Activated T-cell treated with anti-CD3 and anti-CD28 coated beads, Interleukin-2, amount 50 U/mL, for 1 hour (primary cell): ENCODE data around the gene XYLT2.
"Not testable (repeated sequence)": the region's sequence is repeated elsewhere in the genome, so short reads cannot be mapped to it uniquely, and the experiment has no call there.

Experiments used
- DNase-seq: peaks from one replicate; pipeline ENCODE4 v3.0.0-alpha.2; 2020

Gene XYLT2

DNA sequence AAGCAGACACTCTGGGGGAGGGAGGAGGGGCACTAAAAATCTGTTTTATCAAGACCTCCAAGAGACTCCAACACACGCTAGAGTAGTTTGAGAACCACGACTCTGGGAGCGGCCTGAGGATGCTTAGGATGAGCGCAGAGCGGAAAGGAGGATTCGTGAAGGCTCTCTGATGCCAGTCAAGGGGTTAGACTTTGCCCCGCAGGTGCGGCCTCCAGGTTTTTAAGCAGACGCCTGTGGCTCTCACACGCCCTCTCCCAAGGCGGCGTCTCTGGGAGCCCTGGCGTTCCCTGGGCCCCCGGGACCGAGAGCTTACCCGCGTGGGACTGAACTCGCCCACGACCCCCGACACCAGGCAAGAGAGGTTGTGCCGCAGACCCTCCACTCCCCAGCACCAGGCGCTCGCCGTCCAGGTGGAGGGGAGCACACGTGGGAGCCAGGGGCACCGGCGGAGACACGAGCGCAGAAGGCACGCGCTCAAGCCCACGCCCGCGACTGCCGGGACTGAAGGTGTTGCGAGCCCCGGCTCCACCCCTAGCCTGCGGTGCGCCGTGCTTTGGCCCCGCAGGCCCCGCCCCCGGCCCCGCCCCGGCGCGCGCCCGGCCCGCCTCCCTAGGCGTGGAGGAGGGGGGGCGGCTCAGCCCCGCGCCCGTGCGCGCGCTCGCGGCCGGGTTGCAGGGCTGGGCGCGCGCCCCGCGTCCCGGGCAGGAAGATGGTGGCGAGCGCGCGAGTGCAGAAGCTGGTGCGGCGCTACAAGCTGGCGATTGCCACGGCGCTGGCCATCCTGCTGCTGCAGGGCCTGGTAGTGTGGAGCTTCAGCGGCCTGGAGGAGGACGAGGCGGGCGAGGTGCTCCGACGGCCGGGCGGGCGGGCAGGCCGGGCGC, at the start of gene XYLT2:
XYLT2 (plus strand) TSS at position 695 of the 881 bp plus-strand sequence; CDS start at position 710, 15 bp downstream.
- peak; percentile 94 for DNase-seq

DNA sequence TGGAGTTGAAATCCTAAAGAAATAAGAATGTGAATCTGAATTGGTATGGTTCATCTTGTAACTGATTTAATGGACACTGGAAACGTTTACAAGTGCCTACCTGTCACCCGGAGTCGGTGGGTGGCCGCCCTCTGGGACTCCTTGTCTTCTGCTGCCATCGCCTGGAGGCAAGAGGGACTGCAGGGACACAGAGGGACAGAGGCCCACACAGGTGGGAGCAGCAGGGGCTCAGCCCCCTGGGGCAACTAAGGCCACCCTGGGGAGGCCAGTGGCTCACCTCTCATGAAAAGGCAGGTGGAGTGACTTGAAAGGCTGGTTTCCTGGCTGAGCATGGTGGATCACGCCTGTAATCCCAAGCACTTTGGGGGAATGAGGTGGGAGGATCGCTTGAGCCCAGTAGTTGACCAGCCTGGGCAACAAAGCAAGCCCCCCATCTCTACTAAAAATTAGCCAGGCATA, 48.5 kb upstream of the XYLT2 start:
- peak; percentile 81 for DNase-seq

DNA sequence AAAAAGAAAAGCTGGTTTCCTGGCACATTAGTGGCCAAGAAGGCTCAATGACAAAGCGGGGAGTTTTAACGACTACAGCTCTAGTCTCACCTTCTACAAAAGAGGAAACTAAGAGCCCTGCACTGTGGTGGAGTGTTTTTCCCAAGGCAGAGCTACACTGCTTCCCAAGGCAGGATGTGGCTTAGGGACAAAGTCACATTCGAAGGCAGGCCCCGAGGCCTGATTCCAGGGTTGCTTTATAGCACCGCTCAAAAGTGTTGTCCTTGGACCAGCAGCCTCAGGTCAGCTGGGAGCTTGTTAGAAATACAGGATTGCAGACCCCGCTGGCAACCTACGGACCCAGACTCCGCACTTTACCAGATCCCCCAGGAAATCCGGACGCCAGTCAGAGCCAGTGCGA, 47.9 kb upstream of the XYLT2 start:
- no peak for DNase-seq

DNA sequence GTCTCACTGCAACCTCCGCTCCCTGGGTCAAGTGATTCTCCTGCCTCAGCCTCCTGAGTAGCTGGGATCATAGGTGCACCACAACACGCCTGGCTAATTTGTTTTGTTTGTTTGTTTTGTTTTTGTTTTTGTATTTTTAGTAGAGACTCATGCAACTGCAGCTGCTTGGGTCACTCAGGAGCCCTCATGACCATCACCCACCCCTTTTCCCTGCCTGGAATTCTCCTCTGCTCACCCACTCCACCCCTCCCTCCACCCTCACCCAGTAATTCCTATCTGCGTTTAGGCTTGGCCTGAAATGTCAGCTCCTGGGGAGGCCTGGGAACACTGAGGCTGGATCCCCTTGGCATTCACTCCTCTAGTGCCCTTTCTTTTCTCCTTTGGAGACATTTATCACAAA, 46.1 kb upstream of the XYLT2 start:
- no peak for DNase-seq

DNA sequence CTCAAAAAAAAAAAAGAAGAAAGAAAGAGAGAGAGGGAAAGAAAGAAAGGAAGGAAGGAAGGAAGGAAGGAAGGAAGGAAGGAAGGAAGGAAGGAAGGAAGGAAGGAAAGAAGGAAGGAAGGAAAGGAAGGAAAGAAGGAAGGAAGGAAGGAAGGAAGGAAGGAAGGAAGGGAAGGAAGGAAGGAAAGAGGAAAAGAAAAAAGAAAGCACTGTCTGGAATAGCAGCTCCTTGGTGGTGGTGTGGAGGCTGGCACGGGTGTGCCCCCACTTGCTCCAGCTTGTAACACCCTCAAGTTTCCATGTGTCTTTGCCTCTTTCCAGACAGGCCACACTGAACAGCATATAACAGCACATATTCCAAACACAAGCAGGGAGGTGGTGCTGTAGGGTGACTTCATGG, 45.1 kb upstream of the XYLT2 start:
- DNase-seq = not testable (repeated sequence)

DNA sequence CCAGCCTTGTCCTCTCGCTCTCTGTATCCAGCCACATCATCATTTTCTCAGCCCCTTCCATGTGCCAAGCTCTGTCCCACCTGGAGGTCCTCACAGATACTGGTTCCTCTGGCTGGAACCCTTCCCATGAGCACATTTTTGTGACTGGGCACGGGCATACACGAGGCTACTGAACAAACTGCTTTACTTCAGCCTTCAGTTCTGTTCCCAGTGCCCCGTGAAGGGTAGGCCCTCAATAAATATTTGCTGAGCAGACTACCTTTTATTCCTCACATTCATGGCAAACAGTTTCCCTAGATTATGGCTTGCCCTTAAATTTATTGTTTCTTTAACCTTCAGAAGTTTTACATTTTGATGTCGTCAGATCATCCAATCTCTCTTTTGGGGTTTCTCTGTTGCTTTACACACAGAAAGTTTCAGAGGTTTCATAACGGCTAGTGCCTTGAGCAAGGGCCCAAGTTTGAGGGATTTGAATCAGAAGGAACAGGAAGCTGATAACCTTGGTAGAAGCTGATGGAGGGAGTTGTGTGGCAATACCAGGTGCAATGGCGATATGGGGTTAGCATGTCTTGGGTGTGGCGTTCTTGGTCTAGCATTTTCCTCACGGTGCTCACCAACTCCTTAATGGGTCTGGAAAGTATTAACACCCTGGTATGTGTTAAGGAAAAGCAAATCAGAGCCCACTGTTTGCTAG, 43.9 kb upstream of the XYLT2 start:
- no peak for DNase-seq

DNA sequence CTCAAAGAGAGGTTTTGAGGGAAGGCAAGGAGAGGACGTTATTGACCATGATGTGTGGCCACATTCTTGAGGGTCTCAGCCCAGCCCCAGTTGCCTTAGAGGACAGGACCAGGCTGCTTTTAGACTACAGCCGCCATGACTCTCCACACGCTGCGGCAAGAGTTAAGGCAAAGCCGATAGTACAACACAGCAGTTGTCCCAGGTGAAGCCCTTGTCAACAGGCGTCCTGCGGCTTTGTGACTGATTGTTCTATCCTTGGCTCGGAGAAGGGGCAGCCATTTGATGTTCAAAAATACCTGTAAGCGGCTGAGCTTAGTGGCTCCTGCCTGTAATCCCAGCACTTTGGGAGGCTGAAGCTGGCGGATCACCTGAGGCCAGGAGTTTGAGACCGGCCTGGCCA, 42.9 kb upstream of the XYLT2 start:
- no peak for DNase-seq

DNA sequence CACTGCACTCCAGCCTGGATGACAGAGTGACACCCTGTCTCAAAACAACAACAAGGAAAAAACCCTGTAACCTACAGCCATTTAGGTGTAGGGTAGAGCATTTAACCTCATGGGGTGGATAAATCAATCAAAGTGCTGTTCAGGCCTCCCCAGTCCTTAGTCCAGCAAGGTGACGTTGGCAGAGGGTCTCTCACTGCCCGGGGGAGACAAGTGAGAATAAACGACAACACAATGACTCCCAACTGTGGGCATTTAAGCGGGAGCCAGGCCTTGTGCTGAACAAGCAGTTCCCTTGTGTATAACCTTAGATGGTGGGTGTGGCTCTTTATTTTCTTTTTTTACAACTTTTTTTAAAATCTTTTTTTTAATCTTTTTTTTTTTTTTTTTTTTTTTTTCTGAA, 42.3 kb upstream of the XYLT2 start:
- DNase-seq = no peak

DNA sequence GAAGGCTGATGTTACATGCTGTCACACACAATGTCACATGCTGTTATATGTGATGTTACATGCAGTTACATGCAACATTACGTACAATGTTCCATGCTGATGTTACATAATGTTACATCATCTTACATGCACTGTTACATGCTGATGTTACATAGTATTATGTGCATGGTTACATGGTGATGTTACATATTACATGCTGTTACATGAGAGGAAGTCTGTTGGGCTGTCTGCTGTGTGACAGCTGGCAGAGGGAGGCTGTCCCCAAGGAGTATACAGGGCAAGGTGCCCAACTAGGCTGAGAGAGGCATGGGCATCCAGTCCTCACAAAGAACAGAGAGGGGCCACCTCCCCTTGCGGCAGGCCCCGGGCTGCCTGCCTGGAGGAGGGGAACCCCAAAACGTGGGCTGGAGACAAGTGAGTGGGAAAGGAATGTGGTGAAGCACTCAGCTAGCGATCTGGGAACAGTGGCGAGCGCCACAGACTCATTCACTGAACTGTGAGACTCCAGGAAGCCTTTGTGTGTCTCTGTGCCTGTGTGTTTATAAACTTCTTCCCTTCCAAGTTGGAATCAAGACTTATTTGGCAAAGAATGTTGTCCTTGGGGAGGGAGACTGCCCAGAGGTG, 41.0 kb upstream of the XYLT2 start:
- no peak for DNase-seq

DNA sequence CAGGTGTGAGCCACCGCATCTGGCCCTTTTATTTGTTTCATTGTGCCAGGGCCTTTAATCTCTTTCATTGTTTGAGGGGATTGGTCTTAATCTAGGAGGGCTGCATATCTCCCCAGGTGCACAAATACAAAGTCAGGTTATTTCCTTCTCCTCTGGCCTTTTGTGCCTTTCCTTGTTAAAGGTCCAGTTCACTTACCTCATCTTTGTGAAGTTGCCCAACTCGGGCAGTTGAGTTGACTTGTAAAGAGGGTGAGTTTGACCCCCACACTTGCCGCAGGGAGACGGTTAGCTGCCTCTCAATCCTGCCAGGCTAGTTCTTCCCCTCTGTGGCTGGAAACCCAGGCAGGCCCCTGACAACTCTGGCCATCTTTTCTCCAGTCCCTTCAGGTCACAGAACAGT, 38.3 kb upstream of the XYLT2 start:
- DNase-seq = no peak

DNA sequence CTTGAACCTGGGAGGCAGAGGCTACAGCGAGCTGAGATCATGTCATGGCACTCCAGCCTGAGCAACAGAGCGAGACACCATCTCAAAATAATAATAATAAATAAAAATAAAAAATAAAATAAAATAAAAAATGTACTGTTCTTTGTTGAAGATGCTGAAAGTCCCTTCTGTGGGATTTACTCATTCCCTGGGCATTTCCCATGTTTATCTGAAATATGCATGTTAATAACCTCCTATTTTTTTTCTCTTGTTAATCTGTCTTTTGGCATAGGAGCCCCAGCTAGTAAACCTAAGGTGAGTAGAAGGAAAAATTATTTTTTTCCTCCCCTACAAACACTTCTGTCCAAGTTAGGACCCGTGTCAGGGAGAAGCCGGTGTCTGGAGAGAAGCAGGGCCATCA, 37.3 kb upstream of the XYLT2 start:
- DNase-seq = no peak

DNA sequence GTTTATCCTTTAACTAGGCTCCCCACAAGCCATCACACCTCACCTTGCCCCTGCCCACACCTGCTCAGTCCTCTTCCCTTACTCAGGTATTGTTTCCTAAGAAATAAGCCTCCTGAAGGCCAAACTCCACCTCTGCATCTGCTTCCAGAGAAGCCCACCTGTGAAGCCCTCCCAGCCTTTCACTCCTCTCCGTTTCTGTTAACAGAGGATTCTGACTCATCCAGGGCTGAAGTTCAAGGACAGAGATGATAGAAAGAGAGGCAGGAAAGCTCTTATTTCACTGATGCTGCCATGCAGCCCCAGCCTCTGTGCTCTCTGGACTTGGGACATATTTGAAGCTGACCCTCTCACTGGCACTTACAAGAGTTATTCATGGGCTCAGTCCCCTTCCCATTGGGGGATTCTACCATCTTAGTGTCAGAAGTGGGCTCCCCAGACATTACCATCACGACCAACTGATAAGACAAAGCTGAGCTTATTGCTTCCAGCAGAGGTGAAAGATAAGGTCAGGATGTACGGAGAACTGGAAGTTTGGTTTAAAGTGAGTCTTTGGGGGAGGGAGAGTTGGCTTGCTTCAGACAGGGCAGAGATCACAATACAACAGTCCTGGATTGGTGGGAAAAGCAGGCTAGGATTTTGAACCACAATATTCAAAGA, 35.3 kb upstream of the XYLT2 start:
- no peak for DNase-seq

DNA sequence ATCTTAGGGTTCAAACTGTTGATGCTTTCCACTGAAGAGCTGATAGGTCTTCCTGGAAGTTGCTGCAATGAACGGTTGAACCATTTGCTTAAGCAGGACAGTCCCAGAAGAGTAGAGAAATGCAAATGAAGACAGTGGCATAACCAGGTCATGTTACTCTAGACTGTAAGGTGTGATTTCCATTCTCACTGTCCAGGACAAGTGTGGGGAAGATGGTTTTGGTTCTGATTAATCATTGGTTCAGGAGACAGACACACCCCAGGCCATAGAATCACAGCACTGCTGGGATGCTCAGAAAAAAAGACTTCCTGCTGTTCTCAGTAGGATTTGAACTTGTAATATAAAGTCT, 34.8 kb upstream of the XYLT2 start:
- DNase-seq = no peak

DNA sequence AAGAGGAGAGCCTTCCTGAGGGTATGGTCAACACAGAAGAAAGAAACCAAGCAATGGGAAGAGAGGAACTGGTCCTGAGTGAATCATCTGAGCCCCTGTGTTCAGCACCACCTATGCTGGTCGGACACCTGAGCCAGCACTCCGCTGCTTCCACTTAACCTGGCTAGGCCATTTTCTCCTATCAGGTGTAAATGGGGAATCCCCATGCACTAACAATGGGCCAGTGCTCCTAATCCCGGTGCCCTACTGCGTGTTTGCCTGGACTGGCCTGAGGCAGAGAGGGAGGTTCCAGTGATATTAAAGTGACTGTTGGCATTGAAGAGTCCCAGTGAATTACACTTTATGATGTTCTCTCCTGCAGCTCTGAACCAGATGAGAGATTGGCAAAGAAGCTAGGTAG, 34.4 kb upstream of the XYLT2 start:
- DNase-seq = no peak

DNA sequence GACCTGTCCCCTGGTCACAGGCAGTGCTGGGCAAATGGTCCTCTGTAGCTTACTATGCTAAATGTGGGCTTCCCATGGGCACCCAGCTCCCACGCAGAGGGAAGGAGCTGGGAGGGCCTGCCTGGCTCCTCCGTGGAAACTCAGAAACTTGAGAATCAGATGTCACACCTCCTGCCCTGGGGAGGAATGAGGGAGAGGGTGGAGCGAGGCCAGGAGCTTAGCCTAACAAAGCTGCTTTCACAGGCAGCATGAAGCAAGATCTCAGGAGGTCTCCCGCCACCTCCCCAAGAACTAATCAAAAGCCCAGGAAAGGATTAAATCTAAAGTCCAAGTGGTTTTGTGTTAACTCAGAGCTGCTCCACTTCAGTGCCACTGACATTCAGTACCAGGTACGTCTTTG, 33.6 kb upstream of the XYLT2 start:
- DNase-seq = no peak

DNA sequence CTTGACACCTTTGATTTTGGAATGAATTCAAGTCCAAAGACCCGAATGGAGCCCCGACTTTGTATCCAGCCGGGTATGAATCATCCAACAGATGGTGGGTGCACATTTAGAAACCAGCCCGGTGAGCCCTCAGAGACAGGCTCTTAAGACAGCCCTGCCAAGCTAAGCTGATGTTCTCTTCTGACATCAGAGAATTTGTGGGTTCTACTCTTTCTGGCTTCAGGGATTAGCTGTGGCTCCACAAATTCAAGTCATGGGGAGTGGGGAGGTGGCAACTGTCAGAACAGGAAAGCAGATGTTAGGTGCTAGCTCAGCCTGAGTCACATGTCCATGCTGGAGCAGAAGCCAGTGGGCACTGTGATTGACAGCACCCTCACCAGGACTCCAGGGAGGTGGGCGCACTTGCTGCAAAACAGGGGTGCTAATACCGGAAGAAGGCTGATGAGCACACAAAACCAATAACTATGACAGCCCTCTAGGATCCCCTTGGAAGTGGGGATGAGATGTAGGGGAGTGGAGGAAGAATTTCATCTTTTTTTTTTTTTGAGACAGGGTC, 31.4 kb upstream of the XYLT2 start:
- DNase-seq = no peak

DNA sequence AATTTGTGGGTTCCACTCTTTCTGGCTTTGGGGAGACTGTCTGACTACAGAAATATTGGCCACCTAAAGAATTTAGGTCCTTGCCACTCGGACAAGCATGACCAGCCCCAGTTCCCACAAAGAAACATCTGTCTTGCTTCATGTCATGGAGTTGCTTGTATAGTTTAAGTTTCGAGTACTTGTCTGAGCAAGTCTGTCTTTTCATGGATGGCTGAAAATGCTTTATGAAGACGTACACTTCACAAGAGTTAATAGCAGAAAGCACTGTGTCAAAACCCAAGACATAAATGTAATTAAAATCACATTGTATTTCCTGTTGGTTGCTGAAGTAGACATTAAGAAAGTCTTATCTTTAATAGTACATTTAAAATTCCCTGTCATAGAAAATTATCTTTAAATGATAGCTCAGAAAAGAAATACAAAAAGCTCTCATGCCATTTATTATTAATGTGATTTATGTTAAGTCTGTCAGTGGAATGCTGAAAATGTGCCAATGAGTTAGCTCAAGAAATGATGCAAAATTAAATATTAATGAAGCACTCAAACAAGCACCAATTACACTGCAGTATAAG, 29.8 kb upstream of the XYLT2 start:
- DNase-seq = no peak

DNA sequence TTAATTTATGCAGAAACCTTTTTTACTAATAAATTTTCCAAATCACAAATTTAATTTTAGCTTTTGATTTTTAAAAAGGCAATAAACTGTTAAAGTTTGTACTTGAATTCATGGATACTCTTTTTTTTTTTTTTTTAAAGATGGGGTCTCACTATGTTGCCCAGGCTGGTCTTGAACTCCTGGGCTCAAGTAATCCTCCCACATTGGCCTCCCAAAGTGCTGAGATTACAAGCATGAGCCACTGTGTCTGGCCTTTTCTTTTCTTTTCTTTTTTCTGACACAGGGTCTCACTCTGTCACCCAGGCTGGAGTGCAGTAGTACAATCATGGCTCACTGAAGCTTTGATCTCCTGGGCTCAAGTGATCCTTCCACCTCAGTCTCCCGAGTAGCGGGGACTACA, 29.3 kb upstream of the XYLT2 start:
- not testable (repeated sequence) for DNase-seq

DNA sequence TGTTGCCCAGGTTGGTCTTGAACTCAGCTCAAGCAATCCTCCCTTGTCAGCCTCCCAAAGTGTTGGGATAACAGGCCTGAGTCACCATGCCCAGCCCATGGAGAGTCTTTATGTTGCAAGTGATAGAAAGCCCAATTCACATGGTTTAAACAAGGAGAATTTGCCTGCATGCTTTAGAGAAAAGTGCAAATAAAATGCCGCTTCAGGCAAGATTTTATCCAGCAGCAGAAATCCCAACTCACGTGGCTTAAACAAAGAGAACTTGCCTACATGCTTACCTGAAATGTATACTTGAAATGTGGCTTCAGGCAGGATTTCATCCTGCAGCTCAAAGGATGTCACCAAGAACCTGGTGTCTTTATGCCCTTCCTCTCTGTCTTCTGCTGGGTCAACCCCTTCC, 28.8 kb upstream of the XYLT2 start:
- no peak for DNase-seq

DNA sequence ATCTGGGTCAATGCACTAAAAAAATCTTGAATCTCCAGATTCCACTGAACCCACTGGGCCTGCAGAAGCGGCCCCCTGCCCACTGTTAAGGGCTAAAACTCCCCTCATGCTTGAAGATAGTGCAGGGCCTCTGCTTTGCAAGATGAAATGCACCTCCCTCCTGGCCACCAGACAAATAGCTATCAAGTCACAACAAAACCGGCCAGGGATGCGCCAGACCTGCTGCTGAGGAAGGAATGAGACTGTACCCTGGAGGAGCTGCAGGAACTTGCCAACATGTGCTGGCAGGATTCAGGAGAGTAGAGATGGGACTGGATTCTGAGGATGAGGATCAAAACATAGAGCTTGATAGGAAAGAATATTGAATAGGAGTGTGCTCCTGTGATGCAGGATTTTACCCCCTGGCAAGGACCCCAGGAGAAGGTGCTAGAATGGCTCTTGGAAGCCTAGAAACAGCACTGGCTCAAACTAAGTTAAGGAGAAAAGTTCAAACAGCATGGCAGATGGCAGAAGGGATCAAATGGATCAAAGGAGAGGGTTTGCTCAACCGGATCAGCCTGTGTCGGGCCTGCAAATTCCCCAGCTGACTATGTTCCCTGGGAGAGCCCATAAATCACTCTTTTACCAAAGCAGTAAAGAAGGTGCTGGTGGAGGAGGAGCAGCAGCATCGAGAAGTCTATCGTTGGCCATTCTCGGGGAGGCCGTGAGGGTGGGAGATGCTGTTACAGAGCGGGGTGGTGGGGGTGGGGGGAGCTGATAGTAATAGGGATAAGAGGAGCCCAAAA, 27.2 kb upstream of the XYLT2 start:
- DNase-seq = no peak

DNA sequence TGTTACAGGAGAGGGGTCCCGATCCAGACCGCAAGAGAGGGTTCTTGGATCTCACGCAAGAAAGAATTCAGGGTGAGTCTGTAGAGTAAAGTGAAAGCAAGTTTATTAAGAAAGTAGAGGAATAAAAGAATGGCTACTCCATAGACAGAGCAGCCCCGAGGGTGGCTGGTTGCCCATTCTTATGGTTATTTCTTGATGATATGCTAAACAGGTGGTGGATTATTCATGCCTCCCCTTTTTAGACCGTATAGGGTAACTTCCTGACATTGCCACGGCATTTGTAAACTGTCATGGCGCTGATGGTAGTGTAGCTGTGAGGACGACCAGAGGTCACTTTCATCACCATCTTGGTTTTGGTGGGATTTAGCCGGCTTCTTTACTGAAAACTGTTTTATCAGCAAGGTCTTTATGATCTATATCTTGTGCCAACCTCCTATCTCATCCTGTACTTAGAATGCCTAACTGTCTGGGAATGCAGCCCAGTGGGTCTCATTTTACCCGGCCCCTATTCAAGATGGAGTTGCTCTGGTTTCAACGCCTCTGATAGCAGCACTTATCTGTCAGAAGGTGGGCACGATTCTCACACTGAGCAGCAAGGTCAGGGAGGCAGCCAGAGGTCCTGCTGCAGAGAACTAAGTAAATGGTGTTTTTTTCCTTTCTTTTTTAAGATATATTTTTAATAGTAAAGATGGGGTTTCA, 26.5 kb upstream of the XYLT2 start:
- DNase-seq = no peak
